Measurements from ENCODE around the gene PLRG1. TPM values are rescaled to one million over a fixed set of nuclear protein-coding genes. Genes with fewer than 3 reads are reported as not detected.

Gene PLRG1
- total and polyA plus RNA-seq, 2 experiments from 2014 or later: 72.0 to 84.8 TPM

- 48 to 54% methylated on average over 2 of the region's 2 CpGs for WGBS, 2 experiments (ENCODE audit: low coverage in 1 of 2, low lambda C conversion rate in 2 of 2, missing lambda C conversion rate in 2 of 2)
- Histone ChIP-seq H3K4me1 (ENCODE audit: insufficient read depth) (no peaks in the 10 kb centered on the region), H3K27me3 (replicated peaks; ENCODE audit: insufficient read depth) (peaks cover 10% of the 10 kb centered on the region), H3K36me3 (ENCODE audit: low read depth) (no peaks in the 10 kb centered on the region), H3K4me2 (ENCODE audit: unreplicated experiment) (no peak overlapping the region), H3K27ac (no peak overlapping the region), H3K9ac (no peak overlapping the region), H2AFZ (no peak overlapping the region), H4K20me1 (ENCODE audit: insufficient read depth) (no peaks in the 10 kb centered on the region), H3K4me3 (no peak overlapping the region), H3K9me2 (ENCODE audit: insufficient read depth) (no peaks in the 10 kb centered on the region), H3F3A (ENCODE audit: insufficient read depth) (no peaks in the 10 kb centered on the region), H3K79me2 (ENCODE audit: insufficient read depth) (no peaks in the 10 kb centered on the region), H3K9me3 (ENCODE audit: low read depth) (no peaks in the 10 kb centered on the region)
- no peak for DNase-seq
- TF ChIP-seq EZH2phosphoT487 (IDR thresholded peaks at IDR 0.05; ENCODE audit: insufficient read depth, low read depth): no peak
- no peak for TF ChIP-seq EZH2 (IDR thresholded peaks at IDR 0.05; ENCODE audit: insufficient read depth, poor library complexity, severe bottlenecking)
- in situ Hi-C loops (cut with MboI): no loop called here
These were observed 27.1 kb upstream of the PLRG1 start for GRCh38 chr4:154577324-154577723.

DNA sequence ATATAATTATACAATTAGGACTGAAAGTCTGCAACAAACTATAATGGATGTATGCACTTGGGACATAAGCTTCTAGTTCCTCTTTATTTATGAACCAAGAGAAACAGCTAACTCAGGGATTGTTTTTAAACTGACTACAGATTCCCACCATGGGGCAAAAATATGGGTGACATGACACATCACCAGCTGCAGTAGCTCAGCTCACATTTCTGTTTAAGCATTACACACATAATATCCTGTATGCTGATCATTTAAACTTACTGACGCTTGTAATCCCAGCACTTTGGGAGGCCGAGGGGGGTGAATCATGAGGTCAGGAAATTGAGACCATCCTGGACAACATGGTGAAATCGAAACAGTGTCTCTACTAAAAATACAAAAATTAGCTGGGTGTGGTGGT, 24.1 kb upstream of the PLRG1 start:
- no peak overlapping the region for H3K27ac ChIP-seq
- no peak overlapping the region for H3K9ac ChIP-seq
- no peaks in the 10 kb centered on the region for H3K9me2 ChIP-seq (ENCODE audit: insufficient read depth)
- WGBS, 2 experiments (ENCODE audit: low coverage in 1 of 2, low lambda C conversion rate in 2 of 2, missing lambda C conversion rate in 2 of 2): 34 to 46% methylated on average over 3 of the region's 3 CpGs
- no peaks in the 10 kb centered on the region for H3K9me3 ChIP-seq (ENCODE audit: low read depth)
- no peak overlapping the region for H3K4me2 ChIP-seq (ENCODE audit: unreplicated experiment)
- no peak overlapping the region for H2AFZ ChIP-seq
- peaks cover 6% of the 10 kb centered on the region; the same call in 1 of the 2 replicates for H3K27me3 ChIP-seq (replicated peaks; ENCODE audit: insufficient read depth)
- TF ChIP-seq EZH2phosphoT487 (IDR thresholded peaks at IDR 0.05; ENCODE audit: insufficient read depth, low read depth) (no peak), EZH2 (IDR thresholded peaks at IDR 0.05; ENCODE audit: insufficient read depth, poor library complexity, severe bottlenecking) (no peak)
- H3K36me3 ChIP-seq (ENCODE audit: low read depth): no peaks in the 10 kb centered on the region
- no peaks in the 10 kb centered on the region for H4K20me1 ChIP-seq (ENCODE audit: insufficient read depth)
- no peak for DNase-seq
- no peaks in the 10 kb centered on the region for H3F3A ChIP-seq (ENCODE audit: insufficient read depth)
- H3K4me3 ChIP-seq: no peak overlapping the region
- in situ Hi-C loops (cut with MboI): loop anchor here (25.0 kb wide), 1 partner anchor 788 kb away; no protein-coding TSS in a partner anchor
- H3K79me2 ChIP-seq (ENCODE audit: insufficient read depth): no peaks in the 10 kb centered on the region
- H3K4me1 ChIP-seq (ENCODE audit: insufficient read depth): no peaks in the 10 kb centered on the region

DNA sequence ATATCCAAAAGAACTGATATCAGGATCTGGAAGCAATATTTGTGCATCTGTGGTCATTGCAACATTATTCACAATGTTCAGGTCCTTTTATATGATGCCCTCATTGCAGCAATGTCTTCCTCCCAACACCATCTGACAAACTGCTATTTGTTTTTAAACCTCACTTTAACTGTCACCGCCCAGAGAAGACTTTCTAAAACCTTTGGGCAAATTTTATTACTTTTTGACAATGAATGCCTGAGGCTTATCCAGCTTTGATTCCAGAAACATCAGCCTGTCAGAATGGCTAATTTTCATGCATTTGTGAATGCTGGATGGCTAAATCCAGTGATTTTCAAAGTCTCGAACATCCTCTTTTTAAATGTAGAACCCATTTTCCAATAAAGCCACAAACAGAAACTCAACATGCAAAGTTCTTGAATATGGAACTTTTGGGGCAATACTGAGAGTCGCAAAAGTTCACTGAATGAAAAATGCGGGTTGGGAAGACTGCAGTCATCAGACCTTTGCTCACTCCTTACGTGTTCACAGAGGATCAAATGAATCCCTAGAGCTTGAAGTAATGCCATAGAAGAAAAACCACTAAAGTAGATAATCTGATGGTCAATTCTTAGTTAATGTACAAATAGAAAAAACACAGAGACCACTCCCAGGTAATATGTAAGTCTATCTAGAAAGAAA, 23.1 kb upstream of the PLRG1 start:
- Histone ChIP-seq H2AFZ (no peak overlapping the region), H3K4me2 (ENCODE audit: unreplicated experiment) (no peak overlapping the region), H3K4me1 (ENCODE audit: insufficient read depth) (no peaks in the 10 kb centered on the region), H4K20me1 (ENCODE audit: insufficient read depth) (no peaks in the 10 kb centered on the region), H3K9ac (no peak overlapping the region), H3K27me3 (replicated peaks; ENCODE audit: insufficient read depth) (peaks cover 6% of the 10 kb centered on the region; the same call in 1 of the 2 replicates), H3K9me2 (ENCODE audit: insufficient read depth) (no peaks in the 10 kb centered on the region), H3K4me3 (no peak overlapping the region), H3K27ac (no peak overlapping the region), H3K9me3 (ENCODE audit: low read depth) (no peaks in the 10 kb centered on the region), H3K36me3 (ENCODE audit: low read depth) (no peaks in the 10 kb centered on the region), H3K79me2 (ENCODE audit: insufficient read depth) (no peaks in the 10 kb centered on the region), H3F3A (ENCODE audit: insufficient read depth) (no peaks in the 10 kb centered on the region)
- no peak for TF ChIP-seq EZH2 (IDR thresholded peaks at IDR 0.05; ENCODE audit: insufficient read depth, poor library complexity, severe bottlenecking)
- TF ChIP-seq EZH2phosphoT487 (IDR thresholded peaks at IDR 0.05; ENCODE audit: insufficient read depth, low read depth): no peak
- DNase-seq: no peak
- in situ Hi-C loops (cut with MboI): loop anchor here (25.0 kb wide), 1 partner anchor 789 kb away; no protein-coding TSS in a partner anchor
- 63 to 79% methylated on average over 5 of the region's 5 CpGs for WGBS, 2 experiments (ENCODE audit: low coverage in 1 of 2, low lambda C conversion rate in 2 of 2, missing lambda C conversion rate in 2 of 2)

DNA sequence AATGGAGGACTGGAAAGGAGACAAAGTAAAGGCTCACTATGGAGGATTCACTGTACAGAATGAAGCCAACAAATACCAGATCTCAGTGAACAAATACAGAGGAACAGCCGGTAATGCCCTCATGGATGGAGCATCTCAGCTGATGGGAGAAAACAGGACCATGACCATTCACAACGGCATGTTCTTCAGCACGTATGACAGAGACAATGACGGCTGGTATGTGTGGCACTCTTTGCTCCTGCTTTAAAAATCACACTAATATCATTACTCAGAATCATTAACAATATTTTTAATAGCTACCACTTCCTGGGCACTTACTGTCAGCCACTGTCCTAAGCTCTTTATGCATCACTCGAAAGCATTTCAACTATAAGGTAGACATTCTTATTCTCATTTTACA, 19.4 kb upstream of the PLRG1 start:
- H3K4me1 ChIP-seq (ENCODE audit: insufficient read depth): no peaks in the 10 kb centered on the region
- no peaks in the 10 kb centered on the region for H3K9me2 ChIP-seq (ENCODE audit: insufficient read depth)
- WGBS, 2 experiments (ENCODE audit: low coverage in 1 of 2, low lambda C conversion rate in 2 of 2, missing lambda C conversion rate in 2 of 2): 57 to 61% methylated on average over 5 of the region's 5 CpGs
- H3K79me2 ChIP-seq (ENCODE audit: insufficient read depth): no peaks in the 10 kb centered on the region
- no peak overlapping the region for H3K27ac ChIP-seq
- in situ Hi-C loops (cut with MboI): loop anchor here (25.0 kb wide), 1 partner anchor 793 kb away; no protein-coding TSS in a partner anchor
- H2AFZ ChIP-seq: no peak overlapping the region
- no peak for DNase-seq
- no peaks in the 10 kb centered on the region for H3K9me3 ChIP-seq (ENCODE audit: low read depth)
- no peak overlapping the region for H3K4me2 ChIP-seq (ENCODE audit: unreplicated experiment)
- TF ChIP-seq EZH2 (IDR thresholded peaks at IDR 0.05; ENCODE audit: insufficient read depth, poor library complexity, severe bottlenecking) (no peak), EZH2phosphoT487 (IDR thresholded peaks at IDR 0.05; ENCODE audit: insufficient read depth, low read depth) (no peak)
- H3K27me3 ChIP-seq (replicated peaks; ENCODE audit: insufficient read depth): 0 out of 2 replicates have a peak, but pooled peaks cover 9% of the 10 kb centered on the region
- no peak overlapping the region for H3K4me3 ChIP-seq
- H3F3A ChIP-seq (ENCODE audit: insufficient read depth): no peaks in the 10 kb centered on the region
- H3K36me3 ChIP-seq (ENCODE audit: low read depth): no peaks in the 10 kb centered on the region
- H4K20me1 ChIP-seq (ENCODE audit: insufficient read depth): no peaks in the 10 kb centered on the region
- no peak overlapping the region for H3K9ac ChIP-seq
